ENCODE measurements around the gene DRAXIN. TPM values are rescaled to one million over a fixed set of nuclear protein-coding genes. Genes with fewer than 3 reads are reported as not detected.

The DRAXIN gene
- total RNA-seq, 4 donors from 2014 or later, result under 0.01 to 0.06 TPM; not detected in 2

DNA sequence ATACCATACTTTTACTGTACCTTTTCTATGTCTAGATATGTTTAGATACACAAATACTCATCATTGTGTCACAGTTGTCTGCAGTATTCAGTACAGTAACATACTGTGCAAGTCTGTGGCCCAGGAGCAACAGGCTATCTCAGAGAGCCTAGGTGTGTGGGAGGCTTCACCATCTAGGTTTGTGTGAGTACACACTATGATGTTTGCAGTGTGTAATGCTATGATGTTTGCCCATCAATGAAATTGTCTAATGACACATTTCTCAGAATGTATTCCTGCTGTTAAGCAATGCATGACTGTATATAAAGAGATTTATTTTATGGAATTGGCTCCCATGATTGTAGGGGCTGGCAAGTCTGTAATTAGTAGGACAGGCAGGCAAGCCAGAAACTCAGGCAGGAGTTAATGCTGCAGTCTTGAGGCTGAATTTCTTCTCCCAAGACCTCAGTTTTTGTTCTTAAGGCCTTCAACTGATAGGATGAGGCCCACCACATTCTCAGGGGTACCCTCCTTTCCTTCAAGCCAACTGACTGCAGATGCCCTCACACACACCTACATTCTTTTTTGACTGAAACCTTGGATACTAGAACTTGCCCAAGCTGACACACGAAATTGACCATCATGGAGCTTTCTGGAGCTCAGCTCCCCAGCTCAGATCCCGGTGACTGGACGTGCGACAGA is 36.8 kb downstream of the DRAXIN start:
- WGBS, result no CpG with 5 or more reads among the region's 4 CpGs
- Histone ChIP-seq H3K27ac (replicated peaks in 1 of 4) (no peak overlapping the region), H3K9me3 (no peaks in the 10 kb centered on the region), H3K36me3 (no peaks in the 10 kb centered on the region), H3K4me1 (peaks cover 27 to 45% (median 42%) of the 10 kb centered on the region in 4 donors), H3K27me3 (no peaks in the 10 kb centered on the region), H3K4me3 (no peak overlapping the region)
- TF ChIP-seq POLR2AphosphoS5 (IDR thresholded peaks at IDR 0.05) (no peak), POLR2A (IDR thresholded peaks at IDR 0.05; ENCODE audit: low read depth) (no peak), EP300 (IDR thresholded peaks at IDR 0.05) (no peak)
- TF ChIP-seq, protein P1, sequence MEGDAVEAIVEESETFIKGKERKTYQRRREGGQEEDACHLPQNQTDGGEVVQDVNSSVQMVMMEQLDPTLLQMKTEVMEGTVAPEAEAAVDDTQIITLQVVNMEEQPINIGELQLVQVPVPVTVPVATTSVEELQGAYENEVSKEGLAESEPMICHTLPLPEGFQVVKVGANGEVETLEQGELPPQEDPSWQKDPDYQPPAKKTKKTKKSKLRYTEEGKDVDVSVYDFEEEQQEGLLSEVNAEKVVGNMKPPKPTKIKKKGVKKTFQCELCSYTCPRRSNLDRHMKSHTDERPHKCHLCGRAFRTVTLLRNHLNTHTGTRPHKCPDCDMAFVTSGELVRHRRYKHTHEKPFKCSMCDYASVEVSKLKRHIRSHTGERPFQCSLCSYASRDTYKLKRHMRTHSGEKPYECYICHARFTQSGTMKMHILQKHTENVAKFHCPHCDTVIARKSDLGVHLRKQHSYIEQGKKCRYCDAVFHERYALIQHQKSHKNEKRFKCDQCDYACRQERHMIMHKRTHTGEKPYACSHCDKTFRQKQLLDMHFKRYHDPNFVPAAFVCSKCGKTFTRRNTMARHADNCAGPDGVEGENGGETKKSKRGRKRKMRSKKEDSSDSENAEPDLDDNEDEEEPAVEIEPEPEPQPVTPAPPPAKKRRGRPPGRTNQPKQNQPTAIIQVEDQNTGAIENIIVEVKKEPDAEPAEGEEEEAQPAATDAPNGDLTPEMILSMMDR (IDR thresholded peaks at IDR 0.05), result no peak
- intact Hi-C loops (cut with DNase I), result no loop called here
- DNase-seq (ENCODE audit: extremely low spot score), result no peak

GRCh38 chr1:11729155-11729497 is 37.6 kb downstream of the DRAXIN start:
- H3K27ac ChIP-seq (replicated peaks in 1 of 4), result peak overlapping the region in 1 of 4 donors; percentile 41
- no peaks in the 10 kb centered on the region for H3K36me3 ChIP-seq
- WGBS, result 86% methylated on average over 11 of the region's 11 CpGs
- H3K4me3 ChIP-seq, result no peak overlapping the region
- H3K27me3 ChIP-seq, result no peaks in the 10 kb centered on the region
- TF ChIP-seq POLR2A (IDR thresholded peaks at IDR 0.05; ENCODE audit: low read depth) (no peak), EP300 (IDR thresholded peaks at IDR 0.05) (no peak), POLR2AphosphoS5 (IDR thresholded peaks at IDR 0.05) (no peak)
- TF ChIP-seq, protein P1 (IDR thresholded peaks at IDR 0.05), result no peak
- no peak for DNase-seq (ENCODE audit: extremely low spot score)
- intact Hi-C loops (cut with DNase I), result no loop called here
- H3K4me1 ChIP-seq, result peaks cover 27 to 44% (median 42%) of the 10 kb centered on the region in 4 donors
- H3K9me3 ChIP-seq, result no peaks in the 10 kb centered on the region

GRCh38 chr1:11729498-11730428 is 38.3 kb downstream of the DRAXIN start:
- H3K36me3 ChIP-seq, result no peaks in the 10 kb centered on the region
- WGBS, result 66% methylated on average over 26 of the region's 26 CpGs
- intact Hi-C loops (cut with DNase I), result no loop called here

GRCh38 chr1:11730429-11730891 is 39.0 kb downstream of the DRAXIN start:
- intact Hi-C loops (cut with DNase I), result no loop called here
- WGBS, result 46% methylated on average over 5 of the region's 5 CpGs
- Histone ChIP-seq H3K27me3 (no peaks in the 10 kb centered on the region), H3K4me3 (no peak overlapping the region), H3K36me3 (no peaks in the 10 kb centered on the region), H3K27ac (replicated peaks in 1 of 4) (peak overlapping the region; percentile 75 to 83 (median 80)), H3K4me1 (peaks cover 32 to 50% (median 48%) of the 10 kb centered on the region in 4 donors), H3K9me3 (no peaks in the 10 kb centered on the region)
- no peak for DNase-seq (ENCODE audit: extremely low spot score)
- TF ChIP-seq POLR2A (IDR thresholded peaks at IDR 0.05; ENCODE audit: low read depth), result no peak
- TF ChIP-seq POLR2AphosphoS5 (IDR thresholded peaks at IDR 0.05), result peak; percentile 27 to 33

More at GRCh38 chr1:11729498-11730428, 38.3 kb downstream of the DRAXIN start:
- Histone ChIP-seq H3K27ac (replicated peaks in 1 of 4) (peak overlapping the region in 1 of 4 donors; percentile 41), H3K9me3 (no peaks in the 10 kb centered on the region), H3K27me3 (no peaks in the 10 kb centered on the region), H3K4me3 (no peak overlapping the region), H3K4me1 (peaks cover 27 to 44% (median 42%) of the 10 kb centered on the region in 4 donors)
- TF ChIP-seq, protein P1 (IDR thresholded peaks at IDR 0.05), result no peak
- TF ChIP-seq EP300 (IDR thresholded peaks at IDR 0.05), result no peak
- TF ChIP-seq POLR2A (IDR thresholded peaks at IDR 0.05; ENCODE audit: low read depth), result no peak
- TF ChIP-seq POLR2AphosphoS5 (IDR thresholded peaks at IDR 0.05), result no peak
- no peak for DNase-seq (ENCODE audit: extremely low spot score)
